Astrocyte of the spinal cord (primary cell): ENCODE data around the gene TIMM44.

Experiments
- DNase-seq: peaks from one replicate; pipeline ENCODE4 v3.0.0; 2011; ENCODE audit warnings: low read depth, low spot score
- H3K4me3 ChIP-seq: 2 replicates; pipeline ENCODE4 v1.5.1; 2011; ENCODE audit warnings: low read depth, mild to moderate bottlenecking, low read length, moderate library complexity
- in situ Hi-C: cut with HindIII; loops from 2 replicates; pipeline ENCODE4 v1.10.0; 2017; ENCODE audit warnings: low sequenced_read_pairs
- TF ChIP-seq, protein P1 (sequence below): IDR thresholded peaks from 2 replicates; pipeline ENCODE4 v1.5.1; 2012; ENCODE audit warnings: low read depth, mild to moderate bottlenecking, low read length, inconsistent platforms

The TIMM44 gene

DNA sequence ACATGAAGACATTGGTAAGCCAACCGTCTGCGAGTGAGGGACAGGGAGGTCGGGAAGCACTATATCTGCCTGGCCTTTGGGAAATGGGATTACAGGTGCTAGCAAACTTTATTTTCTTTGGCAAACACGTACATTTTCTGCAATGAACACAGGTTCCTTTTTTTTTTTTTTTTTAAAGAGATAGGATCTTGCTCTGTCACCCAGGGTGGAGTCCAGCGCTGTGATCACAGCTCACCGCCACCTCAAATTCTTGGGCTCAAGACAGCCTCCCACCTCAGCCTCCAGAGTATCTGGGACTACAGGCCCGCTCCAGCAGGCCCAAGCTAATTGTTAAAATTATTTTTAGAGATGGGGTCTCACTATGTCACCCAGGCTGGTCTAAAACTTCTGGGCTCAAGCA, 37.7 kb upstream of the TIMM44 start:
- in situ Hi-C loops = no loop called here
- H3K4me3 ChIP-seq = no peak overlapping the region
- TF ChIP-seq, protein P1, sequence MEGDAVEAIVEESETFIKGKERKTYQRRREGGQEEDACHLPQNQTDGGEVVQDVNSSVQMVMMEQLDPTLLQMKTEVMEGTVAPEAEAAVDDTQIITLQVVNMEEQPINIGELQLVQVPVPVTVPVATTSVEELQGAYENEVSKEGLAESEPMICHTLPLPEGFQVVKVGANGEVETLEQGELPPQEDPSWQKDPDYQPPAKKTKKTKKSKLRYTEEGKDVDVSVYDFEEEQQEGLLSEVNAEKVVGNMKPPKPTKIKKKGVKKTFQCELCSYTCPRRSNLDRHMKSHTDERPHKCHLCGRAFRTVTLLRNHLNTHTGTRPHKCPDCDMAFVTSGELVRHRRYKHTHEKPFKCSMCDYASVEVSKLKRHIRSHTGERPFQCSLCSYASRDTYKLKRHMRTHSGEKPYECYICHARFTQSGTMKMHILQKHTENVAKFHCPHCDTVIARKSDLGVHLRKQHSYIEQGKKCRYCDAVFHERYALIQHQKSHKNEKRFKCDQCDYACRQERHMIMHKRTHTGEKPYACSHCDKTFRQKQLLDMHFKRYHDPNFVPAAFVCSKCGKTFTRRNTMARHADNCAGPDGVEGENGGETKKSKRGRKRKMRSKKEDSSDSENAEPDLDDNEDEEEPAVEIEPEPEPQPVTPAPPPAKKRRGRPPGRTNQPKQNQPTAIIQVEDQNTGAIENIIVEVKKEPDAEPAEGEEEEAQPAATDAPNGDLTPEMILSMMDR = no peak
- no peak for DNase-seq

DNA sequence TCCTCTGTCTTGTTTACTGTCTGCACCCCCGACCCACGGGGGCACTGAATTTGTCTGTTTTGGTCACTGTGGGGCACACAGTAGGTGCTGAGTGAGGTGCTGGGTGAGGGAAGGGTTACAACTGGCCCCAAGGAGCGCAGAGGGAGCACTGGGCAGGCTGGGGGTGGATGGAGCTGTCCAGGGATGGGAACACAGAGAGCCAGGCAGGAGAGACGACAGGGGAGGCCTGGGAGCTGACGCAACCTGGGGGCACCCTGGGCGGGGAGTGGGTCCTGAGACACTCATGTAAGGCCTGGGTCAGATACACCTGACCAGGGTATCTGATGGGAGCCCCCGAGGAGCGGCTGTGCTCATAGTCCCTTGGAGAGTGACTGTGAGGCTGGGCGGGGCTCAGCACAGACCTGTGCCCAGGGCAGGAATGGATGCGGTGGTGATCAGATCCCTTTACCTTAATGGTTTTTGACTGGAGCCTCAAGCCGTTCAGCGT, 37.2 kb upstream of the TIMM44 start:
- DNase-seq = no peak
- TF ChIP-seq, protein P1 = no peak
- in situ Hi-C loops = no loop called here
- no peak overlapping the region for H3K4me3 ChIP-seq

DNA sequence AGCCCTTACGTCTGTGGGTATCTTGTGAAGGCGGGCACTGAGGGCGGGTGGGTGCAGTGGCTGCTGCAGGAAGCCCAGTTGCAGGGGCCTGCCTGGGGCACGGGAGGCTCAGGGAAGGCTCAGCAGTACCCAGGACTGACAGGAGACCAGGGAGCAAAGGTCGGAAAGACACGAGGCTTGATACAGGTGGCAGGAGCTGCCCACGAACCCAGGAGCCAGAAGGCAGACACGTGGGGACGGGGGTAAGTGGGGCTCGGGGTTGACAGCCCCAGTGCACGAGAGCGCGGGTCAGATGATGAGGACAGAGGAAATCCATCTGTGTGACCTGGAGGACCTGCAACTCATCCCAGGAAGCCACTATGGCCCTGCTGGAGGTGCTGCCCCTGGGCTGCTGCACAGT, 36.7 kb upstream of the TIMM44 start:
- no peak overlapping the region for H3K4me3 ChIP-seq
- TF ChIP-seq, protein P1 = no peak
- DNase-seq = no peak
- in situ Hi-C loops = no loop called here

DNA sequence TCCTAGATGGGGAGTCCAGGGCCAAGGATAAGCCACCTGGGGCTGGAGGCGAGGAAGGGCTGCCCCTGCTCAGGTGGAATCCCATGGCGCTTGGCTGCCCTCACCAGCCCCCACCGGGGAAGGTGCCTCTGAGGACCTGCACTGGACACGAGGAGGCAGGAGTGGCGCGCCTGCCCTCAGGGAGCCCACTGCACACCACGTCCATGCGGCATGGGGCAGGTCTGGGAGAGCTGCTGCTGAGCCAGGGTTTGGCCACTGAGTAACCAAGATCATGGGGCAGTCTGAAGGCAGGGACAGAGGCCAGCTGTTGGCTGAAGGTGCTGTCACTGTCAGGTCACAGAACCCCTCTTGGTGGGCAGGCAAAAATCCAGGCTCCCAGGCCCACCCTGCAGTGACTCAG, 36.1 kb upstream of the TIMM44 start:
- TF ChIP-seq, protein P1 = no peak
- no peak overlapping the region for H3K4me3 ChIP-seq
- in situ Hi-C loops = no loop called here
- DNase-seq = no peak

DNA sequence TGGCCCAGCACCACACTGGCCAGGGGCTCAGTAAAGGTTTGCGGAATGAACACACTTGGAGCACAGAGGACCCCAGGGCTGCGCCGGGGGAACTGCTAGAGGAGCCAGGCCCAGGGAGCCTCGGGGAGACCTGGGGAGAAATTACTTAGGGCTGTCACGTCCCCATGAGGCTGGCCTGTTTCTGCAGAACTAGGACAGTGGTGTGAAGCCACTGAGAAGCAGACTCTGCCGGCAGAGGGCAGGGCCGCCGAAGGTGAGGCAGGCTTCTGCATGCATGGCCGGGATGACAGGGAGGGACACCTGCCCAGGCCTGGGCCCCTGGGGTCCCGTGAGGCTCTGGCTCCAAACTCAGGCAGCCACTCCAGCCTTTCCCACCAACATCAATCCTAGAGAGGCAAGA, 35.5 kb upstream of the TIMM44 start:
- in situ Hi-C loops = no loop called here
- DNase-seq = no peak
- H3K4me3 ChIP-seq = no peak overlapping the region
- TF ChIP-seq, protein P1 = no peak

DNA sequence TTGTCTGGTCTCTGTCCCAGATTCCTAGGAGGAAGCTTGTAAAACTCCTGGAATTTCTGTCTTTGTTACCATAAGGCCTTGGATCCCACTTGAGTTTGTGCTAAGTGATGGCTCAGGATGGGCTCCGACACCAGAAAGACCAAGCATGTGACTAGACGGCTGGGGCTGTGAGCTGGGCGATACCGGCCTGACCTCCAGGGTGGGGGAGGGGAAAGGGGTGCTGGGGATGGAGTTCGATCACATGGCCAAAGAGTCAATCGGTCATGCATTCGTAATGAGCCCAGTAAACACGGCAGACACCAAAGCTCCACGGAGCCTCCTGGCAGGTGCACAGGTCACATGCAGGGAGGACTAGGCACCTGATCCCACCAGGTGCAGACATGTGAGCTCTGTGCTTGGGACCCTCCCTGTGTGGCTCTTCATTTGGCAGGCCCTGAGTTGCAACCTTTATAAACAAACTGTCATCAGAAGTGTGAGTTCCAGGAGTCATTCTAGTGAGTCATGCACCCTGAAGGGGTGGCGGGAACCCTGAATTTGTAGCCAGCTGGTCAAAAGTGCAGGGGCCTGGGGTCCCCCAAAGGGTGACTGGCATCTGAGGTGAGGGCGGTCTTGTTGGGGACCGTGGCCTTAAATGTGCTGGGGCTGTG, 34.8 kb upstream of the TIMM44 start:
- in situ Hi-C loops = no loop called here
- H3K4me3 ChIP-seq = no peak overlapping the region
- DNase-seq = no peak
- TF ChIP-seq, protein P1 = no peak
